Right lobe of liver (tissue), 6 donors: ENCODE data around the gene NIPAL3. TPM values are rescaled to one million over a fixed set of nuclear protein-coding genes. Genes with fewer than 3 reads are reported as not detected.
"Not testable (repeated sequence)": the region's sequence is repeated elsewhere in the genome, so short reads cannot be mapped to it uniquely, and the experiment has no call there.

ENCODE experiments used
- ATAC-seq, 4 donors: fragments of 200-7000 bp; cut with Tn5 transposase; one replicate each; pipeline ENCODE4 v1.9.1; 2020; ENCODE audit warnings: mild to moderate bottlenecking in 4 of 4, moderate library complexity in 4 of 4
- DNase-seq, 3 donors: peaks; one replicate each; pipeline ENCODE4 v3.0.0-alpha.2; 2020
- H3K27ac ChIP-seq, 3 donors: fragments of 200-600 bp; one replicate each; pipeline ENCODE4 v1.8.0; 2022
- H3K27me3 ChIP-seq, 2 donors: fragments of 200-600 bp; one replicate each; pipeline ENCODE4 v1.8.0; 2022
- H3K36me3 ChIP-seq, 4 donors: fragments of 200-600 bp; sonication (generic) in 1 of 4; one replicate each; pipeline versions ENCODE4 v1.5.1 to v1.8.0; 2017 to 2022; ENCODE audit warnings: control low read depth in 1 of 4
- H3K4me1 ChIP-seq, 4 donors: fragments of 200-600 bp; sonication (generic) in 1 of 4; one replicate each; pipeline versions ENCODE4 v1.5.1 to v1.8.0; 2017 to 2022; ENCODE audit warnings: control low read depth in 1 of 4
- H3K4me3 ChIP-seq, 3 donors: fragments of 200-600 bp; one replicate each; pipeline ENCODE4 v1.8.0; 2022
- H3K9me3 ChIP-seq, 4 donors: fragments of 200-600 bp; sonication (generic) in 1 of 4; one replicate each; pipeline versions ENCODE4 v1.5.1 to v1.8.0; 2017 to 2022; ENCODE audit warnings: control low read depth in 1 of 4
- POLR2A ChIP-seq: fragments of 450-650 bp; IDR thresholded peaks from one replicate; pipeline ENCODE4 v1.6.1; 2017; ENCODE audit warnings: antibody characterized with exemption, mild to moderate bottlenecking
- WGBS: methylation state at CpG from one replicate; pipeline ENCODE4 v1.1.6; 2018; ENCODE audit warnings: low coverage, low lambda C conversion rate; ENCODE audit not compliant: insufficient coverage; ENCODE audit errors: missing lambda C conversion rate; 5-methylcytosine and 5-hydroxymethylcytosine counted together
- intact Hi-C, 2 donors: fragments of 100-400 bp; cut with DNase I; formaldehyde crosslinking; loops; one replicate each; pipeline versions ENCODE4 v1.11.2 to v1.14.1; 2022
- total RNA-seq, 6 experiments: library from RNA; depleted of rRNA in 2 of 6; stranded (reverse); fragments of >200 nt in 2 of 6; fragmentation: NEBNext Ultra II Directional in 3 of 6; extraction: Animal tissue kit (Norgen Biotek cat#: 25700) in 3 of 6; gene quantifications; one replicate each; pipeline versions ENCODE4 v1.1.0 to v1.2.4, GENCODE V29; 2016 to 2023
- TF ChIP-seq, protein P1 (sequence below), 4 donors: fragments of 200-600 bp in 3 of 4; fragments of 450-650 bp in 1 of 4; IDR thresholded peaks; one replicate each; pipeline versions ENCODE4 v1.5.1 to v1.8.0; 2016 to 2022; ENCODE audit warnings: antibody characterized with exemption in 4 of 4, mild to moderate bottlenecking in 2 of 4
- donor health status: DM: no; HTN: yes; CAD: no.
- donor health status: DM: no; HTN: no; CAD: no.
- donor health status: DM: no; HTN: no; CAD: no.
- donor health status: DM: no; HTN: yes; CAD: no.
- donor health status: DM: no; HTN: yes; CAD: no.

NIPAL3 gene
- total RNA-seq, 6 experiments from 2014 or later: 3.4 to 9.2 (median 6.0) TPM

DNA sequence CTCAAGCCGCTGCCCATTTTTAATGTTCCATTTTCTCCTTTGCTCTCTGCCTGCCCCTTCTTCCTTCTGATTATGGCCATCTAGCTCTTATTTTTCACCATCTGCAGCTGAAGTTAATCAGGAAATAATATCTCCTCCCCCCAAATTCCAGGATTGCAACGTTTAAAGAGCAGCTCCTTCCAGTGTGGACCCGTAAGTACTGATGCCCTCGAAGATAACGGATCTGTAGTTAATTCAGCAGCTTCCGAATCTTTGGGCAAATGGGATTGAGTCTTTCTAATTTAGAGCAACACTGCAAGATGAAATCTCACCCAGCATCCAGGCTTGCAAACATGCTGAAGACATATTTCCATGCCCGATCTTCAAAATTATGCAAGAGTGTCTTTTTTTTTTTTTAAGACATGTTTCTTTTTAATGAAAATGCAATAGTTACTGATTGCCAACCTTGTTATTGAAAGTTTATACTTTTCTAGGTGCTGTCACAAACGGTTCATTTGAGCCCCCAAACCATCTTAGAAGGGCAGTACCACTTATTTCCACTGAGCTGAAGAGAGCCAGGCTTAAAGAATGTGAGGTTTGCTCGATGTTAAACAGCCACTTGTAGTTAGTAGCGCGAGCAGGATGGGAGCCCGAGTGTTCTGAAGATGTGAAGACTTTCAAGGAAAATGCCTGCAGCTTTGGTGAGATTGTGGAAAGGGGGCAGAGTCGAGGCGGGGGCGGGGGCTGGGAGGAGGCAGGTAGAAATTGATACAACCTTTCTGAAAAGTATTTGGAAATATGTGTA lies 76.2 kb downstream of the NIPAL3 start:
- Histone ChIP-seq H3K4me3 (no peak overlapping the region), H3K36me3 (no peaks in the 10 kb centered on the region), H3K27me3 (no peaks in the 10 kb centered on the region), H3K9me3 (no peaks in the 10 kb centered on the region), H3K27ac (no peak overlapping the region), H3K4me1 (no peaks in the 10 kb centered on the region)
- intact Hi-C loops: no loop called here
- peak in 1 of 3 donors; percentile 8 for DNase-seq
- TF ChIP-seq, protein P1, sequence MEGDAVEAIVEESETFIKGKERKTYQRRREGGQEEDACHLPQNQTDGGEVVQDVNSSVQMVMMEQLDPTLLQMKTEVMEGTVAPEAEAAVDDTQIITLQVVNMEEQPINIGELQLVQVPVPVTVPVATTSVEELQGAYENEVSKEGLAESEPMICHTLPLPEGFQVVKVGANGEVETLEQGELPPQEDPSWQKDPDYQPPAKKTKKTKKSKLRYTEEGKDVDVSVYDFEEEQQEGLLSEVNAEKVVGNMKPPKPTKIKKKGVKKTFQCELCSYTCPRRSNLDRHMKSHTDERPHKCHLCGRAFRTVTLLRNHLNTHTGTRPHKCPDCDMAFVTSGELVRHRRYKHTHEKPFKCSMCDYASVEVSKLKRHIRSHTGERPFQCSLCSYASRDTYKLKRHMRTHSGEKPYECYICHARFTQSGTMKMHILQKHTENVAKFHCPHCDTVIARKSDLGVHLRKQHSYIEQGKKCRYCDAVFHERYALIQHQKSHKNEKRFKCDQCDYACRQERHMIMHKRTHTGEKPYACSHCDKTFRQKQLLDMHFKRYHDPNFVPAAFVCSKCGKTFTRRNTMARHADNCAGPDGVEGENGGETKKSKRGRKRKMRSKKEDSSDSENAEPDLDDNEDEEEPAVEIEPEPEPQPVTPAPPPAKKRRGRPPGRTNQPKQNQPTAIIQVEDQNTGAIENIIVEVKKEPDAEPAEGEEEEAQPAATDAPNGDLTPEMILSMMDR (IDR thresholded peaks at IDR 0.05): no peak
- TF ChIP-seq POLR2A: no peak
- ATAC-seq: no peak
- 48% methylated on average over 15 of the region's 15 CpGs for whole genome bisulfite sequencing

DNA sequence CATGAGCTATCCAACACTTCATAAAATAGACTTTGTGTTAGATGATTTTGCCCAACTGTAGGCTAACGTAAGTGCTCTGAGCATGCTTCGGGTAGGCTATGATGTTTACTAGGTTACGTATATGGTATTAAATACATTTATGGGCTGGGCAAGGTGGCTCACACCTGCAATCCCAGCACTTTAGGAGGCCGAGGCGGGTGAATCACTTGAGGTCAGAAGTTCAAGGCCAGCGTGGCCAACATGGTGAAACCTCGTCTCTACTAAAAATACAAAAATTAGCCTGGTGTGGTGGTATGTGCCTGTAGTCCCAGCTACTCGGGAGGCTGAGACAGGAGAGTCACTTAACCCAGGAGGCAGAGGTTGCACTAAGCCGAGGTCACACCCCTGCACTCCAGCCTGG lies 77.3 kb downstream of the NIPAL3 start:
- H3K27ac ChIP-seq, H3K4me1 ChIP-seq, H3K27me3 ChIP-seq, intact Hi-C loops, H3K4me3 ChIP-seq, H3K36me3 ChIP-seq, ATAC-seq, H3K9me3 ChIP-seq: not testable (repeated sequence)
- WGBS: 81% methylated on average over 6 of the region's 9 CpGs
- DNase-seq: peak in 1 of 3 donors; percentile 5

DNA sequence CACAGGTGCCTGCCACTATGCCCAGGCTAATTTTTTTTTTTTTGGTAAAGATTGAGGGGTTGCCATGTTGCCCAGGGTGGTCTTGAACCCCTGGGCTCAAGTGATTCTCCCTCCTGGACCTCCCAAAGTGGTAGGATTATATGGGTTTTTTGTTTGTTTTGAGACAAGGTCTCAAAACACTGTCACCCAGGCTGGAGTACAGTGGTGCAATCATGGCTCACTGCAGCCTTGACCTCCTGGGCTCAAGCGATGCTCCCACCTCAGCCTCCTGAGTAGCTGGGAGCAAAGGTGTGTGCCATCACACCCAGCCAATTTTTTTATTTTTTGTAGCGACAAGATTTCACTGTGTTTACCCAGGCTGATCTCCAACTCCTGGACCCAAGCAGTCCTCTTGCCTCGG lies 78.2 kb downstream of the NIPAL3 start:
- H3K9me3 ChIP-seq: no peaks in the 10 kb centered on the region
- no peaks in the 10 kb centered on the region for H3K36me3 ChIP-seq
- ATAC-seq (no peak), DNase-seq (peak in 1 of 3 donors; percentile 16)
- TF ChIP-seq, protein P1 (IDR thresholded peaks at IDR 0.05): no peak
- no peak for TF ChIP-seq POLR2A
- H3K4me1 ChIP-seq: no peaks in the 10 kb centered on the region
- H3K27ac ChIP-seq: no peak overlapping the region
- no peaks in the 10 kb centered on the region for H3K27me3 ChIP-seq
- no peak overlapping the region for H3K4me3 ChIP-seq
- WGBS: 48% methylated on average over 3 of the region's 3 CpGs
- intact Hi-C loops: no loop called here

DNA sequence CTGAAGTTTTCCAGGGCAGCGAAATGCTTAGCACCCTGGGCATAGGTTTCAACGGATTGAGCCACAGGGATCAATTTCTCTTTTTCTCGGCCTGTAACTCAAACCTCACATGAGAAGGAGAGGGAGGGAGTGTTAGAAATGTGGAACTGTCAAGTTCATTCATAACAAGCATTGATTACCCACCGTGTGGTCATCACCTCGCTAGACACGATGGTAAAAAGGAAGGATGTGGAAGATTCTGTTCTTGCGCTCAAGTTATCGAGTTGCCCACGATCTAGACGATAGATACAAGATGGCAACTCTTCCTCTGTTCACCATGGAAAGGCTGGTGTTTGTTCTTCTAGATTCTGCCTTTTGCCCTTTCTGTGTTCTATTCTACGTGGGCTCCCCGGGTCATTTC lies 83.0 kb downstream of the NIPAL3 start:
- ATAC-seq: no peak
- Histone ChIP-seq H3K9me3 (no peaks in the 10 kb centered on the region), H3K27ac (no peak overlapping the region), H3K4me1 (peaks cover 0 to 5% (median 0%) of the 10 kb centered on the region in 4 donors), H3K27me3 (no peaks in the 10 kb centered on the region), H3K36me3 (no peaks in the 10 kb centered on the region), H3K4me3 (no peak overlapping the region)
- intact Hi-C loops: no loop called here
- peak in 1 of 3 donors; percentile 9 for DNase-seq
- no peak for TF ChIP-seq POLR2A
- TF ChIP-seq, protein P1 (IDR thresholded peaks at IDR 0.05): no peak
- 76% methylated on average over 9 of the region's 12 CpGs for WGBS

DNA sequence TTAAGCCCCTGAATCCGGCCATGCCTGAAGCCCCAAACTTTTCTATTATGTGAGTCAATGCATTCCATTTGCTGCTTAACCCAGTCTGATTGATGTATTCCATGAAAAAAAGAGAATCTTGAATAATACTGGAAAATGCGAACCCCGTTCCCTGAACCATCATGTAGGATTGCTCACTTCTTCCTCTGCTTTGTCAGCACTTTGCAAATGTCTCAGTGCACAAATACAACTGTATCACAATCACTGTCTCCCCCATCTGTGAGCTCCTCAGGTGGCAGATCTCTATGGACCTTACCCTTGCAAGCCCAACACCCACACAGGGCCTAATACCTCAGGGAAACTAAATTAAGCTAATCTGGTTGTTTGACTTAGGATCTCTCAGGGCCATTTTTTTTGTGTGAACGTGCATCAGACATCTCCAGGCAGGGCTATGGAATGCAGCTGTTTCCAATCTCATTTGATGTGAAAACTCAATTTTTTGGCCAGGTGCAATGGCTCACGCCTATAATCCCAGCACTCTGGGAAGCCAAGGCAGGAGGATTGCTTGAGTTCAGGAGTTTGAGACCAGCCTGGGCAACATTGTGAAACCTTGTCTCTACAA lies 84.9 kb downstream of the NIPAL3 start:
- H3K27ac ChIP-seq: no peak overlapping the region
- peak in 1 of 3 donors; percentile 4 for DNase-seq
- peaks cover 0 to 6% (median 0%) of the 10 kb centered on the region in 4 donors for H3K4me1 ChIP-seq
- intact Hi-C loops: no loop called here
- H3K9me3 ChIP-seq: no peaks in the 10 kb centered on the region
- no peak for ATAC-seq
- WGBS: 93% methylated on average over 3 of the region's 5 CpGs
- no peaks in the 10 kb centered on the region for H3K27me3 ChIP-seq
- TF ChIP-seq POLR2A: no peak
- TF ChIP-seq, protein P1 (IDR thresholded peaks at IDR 0.05): no peak
- no peaks in the 10 kb centered on the region for H3K36me3 ChIP-seq
- H3K4me3 ChIP-seq: no peak overlapping the region
